ENCODE measurements around the gene NKAIN2.
"Not testable (repeated sequence)": the region's sequence is repeated elsewhere in the genome, so short reads cannot be mapped to it uniquely, and the experiment has no call there.

NKAIN2 gene

GRCh38 chr6:124119596-124119995 lies 315.9 kb downstream of the NKAIN2 start:
- no peak for DNase-seq

- no peak for DNase-seq
These were observed 320.0 kb downstream of the NKAIN2 start for GRCh38 chr6:124123617-124124209.

- no peak for DNase-seq
These were observed 327.6 kb downstream of the NKAIN2 start for GRCh38 chr6:124131259-124131658.

GRCh38 chr6:124131779-124132178 lies 328.1 kb downstream of the NKAIN2 start:
- no peak for DNase-seq

GRCh38 chr6:124132256-124132655 lies 328.6 kb downstream of the NKAIN2 start:
- no peak for DNase-seq

GRCh38 chr6:124142852-124143251 lies 339.2 kb downstream of the NKAIN2 start:
- no peak for DNase-seq

- DNase-seq, result no peak
These were observed 339.8 kb downstream of the NKAIN2 start for GRCh38 chr6:124143435-124143834.

GRCh38 chr6:124147621-124148020 lies 344.0 kb downstream of the NKAIN2 start:
- no peak for DNase-seq

- DNase-seq, result no peak
These were observed 344.7 kb downstream of the NKAIN2 start for GRCh38 chr6:124148236-124148957.

- no peak for DNase-seq
These were observed 346.0 kb downstream of the NKAIN2 start for GRCh38 chr6:124149646-124150045.

- DNase-seq, result no peak
These were observed 354.4 kb downstream of the NKAIN2 start for GRCh38 chr6:124158024-124158423.

GRCh38 chr6:124163676-124164075 lies 360.0 kb downstream of the NKAIN2 start:
- no peak for DNase-seq

GRCh38 chr6:124164343-124164742 lies 360.7 kb downstream of the NKAIN2 start:
- no peak for DNase-seq

- not testable (repeated sequence) for DNase-seq
These were observed 363.6 kb downstream of the NKAIN2 start for GRCh38 chr6:124167249-124167648.

GRCh38 chr6:124190256-124190655 lies 386.6 kb downstream of the NKAIN2 start:
- no peak for DNase-seq

- no peak for DNase-seq
These were observed 389.5 kb downstream of the NKAIN2 start for GRCh38 chr6:124193132-124193531.

- DNase-seq, result no peak
These were observed 393.5 kb downstream of the NKAIN2 start for GRCh38 chr6:124197148-124197547.

GRCh38 chr6:124199286-124199685 lies 395.6 kb downstream of the NKAIN2 start:
- no peak for DNase-seq

- DNase-seq, result no peak
These were observed 397.0 kb downstream of the NKAIN2 start for GRCh38 chr6:124200661-124201060.

GRCh38 chr6:124203101-124203811 lies 399.6 kb downstream of the NKAIN2 start:
- no peak for DNase-seq

GRCh38 chr6:124203812-124204167 lies 400.1 kb downstream of the NKAIN2 start:
- DNase-seq, result no peak

- no peak for DNase-seq
These were observed 402.3 kb downstream of the NKAIN2 start for GRCh38 chr6:124205921-124206320.

GRCh38 chr6:124223611-124224345 lies 420.1 kb downstream of the NKAIN2 start:
- DNase-seq, result no peak
